ENCODE measurements around the gene XG.

DNA sequence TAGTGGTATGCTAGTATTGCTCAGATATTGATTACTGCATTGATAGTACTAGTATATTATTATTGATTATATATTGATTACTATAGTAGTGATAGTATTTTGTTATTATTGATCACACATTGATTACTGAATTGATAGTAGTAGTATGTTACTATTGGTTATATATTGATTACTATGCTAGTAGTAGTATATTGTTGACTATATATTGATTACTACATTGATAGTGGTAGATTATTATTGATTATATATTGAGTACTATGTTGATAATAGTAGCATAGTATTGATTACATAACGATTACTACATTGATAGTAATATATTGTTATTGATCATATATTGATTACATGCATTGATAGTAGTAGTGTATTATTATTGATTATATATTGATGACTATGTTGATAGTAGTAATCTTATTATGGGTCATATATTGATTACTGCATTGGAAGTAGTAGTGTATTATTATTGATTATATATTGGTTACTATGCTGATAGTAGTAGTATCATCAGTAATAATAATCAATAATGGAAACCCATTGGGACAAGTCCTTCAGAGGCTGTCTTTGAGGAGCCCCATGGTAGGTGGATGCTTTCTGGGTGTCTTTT is 107.5 kb downstream of the XG start:
- TF ChIP-seq, protein P1, sequence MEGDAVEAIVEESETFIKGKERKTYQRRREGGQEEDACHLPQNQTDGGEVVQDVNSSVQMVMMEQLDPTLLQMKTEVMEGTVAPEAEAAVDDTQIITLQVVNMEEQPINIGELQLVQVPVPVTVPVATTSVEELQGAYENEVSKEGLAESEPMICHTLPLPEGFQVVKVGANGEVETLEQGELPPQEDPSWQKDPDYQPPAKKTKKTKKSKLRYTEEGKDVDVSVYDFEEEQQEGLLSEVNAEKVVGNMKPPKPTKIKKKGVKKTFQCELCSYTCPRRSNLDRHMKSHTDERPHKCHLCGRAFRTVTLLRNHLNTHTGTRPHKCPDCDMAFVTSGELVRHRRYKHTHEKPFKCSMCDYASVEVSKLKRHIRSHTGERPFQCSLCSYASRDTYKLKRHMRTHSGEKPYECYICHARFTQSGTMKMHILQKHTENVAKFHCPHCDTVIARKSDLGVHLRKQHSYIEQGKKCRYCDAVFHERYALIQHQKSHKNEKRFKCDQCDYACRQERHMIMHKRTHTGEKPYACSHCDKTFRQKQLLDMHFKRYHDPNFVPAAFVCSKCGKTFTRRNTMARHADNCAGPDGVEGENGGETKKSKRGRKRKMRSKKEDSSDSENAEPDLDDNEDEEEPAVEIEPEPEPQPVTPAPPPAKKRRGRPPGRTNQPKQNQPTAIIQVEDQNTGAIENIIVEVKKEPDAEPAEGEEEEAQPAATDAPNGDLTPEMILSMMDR (conservative IDR thresholded peaks at IDR 0.05 in 1 of 2, IDR thresholded peaks at IDR 0.05 in 1 of 2; ENCODE audit: extremely low read depth in 1 of 2, insufficient read depth in 1 of 2, low read depth in 1 of 2, low read length in 2 of 2): no peak
- TF ChIP-seq EZH2 (IDR thresholded peaks at IDR 0.05; ENCODE audit: borderline replicate concordance, low read length): no peak
